HEK293 (cell line): ENCODE measurements around the gene PP2D1.

Experiments
- CTCF ChIA-PET: fragments of 350-600 bp; formaldehyde crosslinking; extraction: SDS; loops from one replicate; lab custom pipeline; 2021; ENCODE audit warnings: antibody characterized with exemption; lab: Yijun Ruan, JAX
- POLR2A ChIA-PET: fragments of 300-600 bp; formaldehyde crosslinking; extraction: SDS; loops from one replicate; lab custom pipeline; 2020; ENCODE audit warnings: antibody characterized with exemption, inconsistent platforms; lab: Yijun Ruan, JAX
- H3K27ac ChIP-seq: fragments of 200-500 bp; sonication (Bioruptor generic); 2 replicates; pipeline ENCODE4 v1.5.1; 2014; ENCODE audit warnings: low read depth, low read length, control low read depth, inconsistent platforms; ENCODE audit errors: extremely low read depth
- H3K36me3 ChIP-seq, 2 experiments: fragments of 200-500 bp in 1 of 2; sonication (Bioruptor generic) in 1 of 2; 1 replicate in 1 of 2; 2 replicates in 1 of 2; pipeline ENCODE4 v1.5.1; 2014 to 2017; ENCODE audit warnings: inconsistent platforms in 2 of 2, low read length in 2 of 2; ENCODE audit not compliant: control insufficient read depth in 2 of 2, insufficient read depth in 1 of 2
- H3K4me1 ChIP-seq: fragments of 200-500 bp; sonication (Bioruptor generic); 2 replicates; pipeline ENCODE4 v1.5.1; 2014; ENCODE audit warnings: mild to moderate bottlenecking, low read length, inconsistent platforms; ENCODE audit not compliant: control insufficient read depth, insufficient read depth
- H3K4me3 ChIP-seq: 2 replicates; pipeline ENCODE4 v1.5.1; 2011; ENCODE audit warnings: low read depth, mild to moderate bottlenecking, control low read depth, low read length, moderate library complexity
- H3K9me3 ChIP-seq: fragments of 200-500 bp; sonication (Bioruptor generic); 2 replicates; pipeline ENCODE4 v1.5.1; 2014; ENCODE audit warnings: low read depth, low read length, inconsistent platforms; ENCODE audit not compliant: control insufficient read depth, insufficient read depth
- AEBP2 ChIP-seq: fragments of 450-650 bp; formaldehyde crosslinking; IDR thresholded peaks from 2 replicates; pipeline ENCODE4 v1.5.1; 2016; ENCODE audit warnings: missing biosample characterization, missing genetic modification characterization, borderline replicate concordance
- GLI4 ChIP-seq: fragments of 450-650 bp; formaldehyde crosslinking; IDR thresholded peaks from 2 replicates; pipeline ENCODE4 v1.5.1; 2016; ENCODE audit warnings: missing biosample characterization, missing genetic modification characterization
- GLIS1 ChIP-seq: fragments of 450-650 bp; formaldehyde crosslinking; IDR thresholded peaks from 2 replicates; pipeline ENCODE4 v1.5.1; 2016; ENCODE audit warnings: missing biosample characterization, missing genetic modification characterization
- KLF16 ChIP-seq: fragments of 450-650 bp; formaldehyde crosslinking; IDR thresholded peaks from 2 replicates; pipeline ENCODE4 v1.5.1; 2017; ENCODE audit warnings: missing biosample characterization, missing genetic modification characterization
- PRDM6 ChIP-seq: fragments of 450-650 bp; formaldehyde crosslinking; IDR thresholded peaks from 2 replicates; pipeline ENCODE4 v1.5.1; 2017; ENCODE audit warnings: missing biosample characterization, missing genetic modification characterization
- SCRT2 ChIP-seq: fragments of 450-650 bp; formaldehyde crosslinking; IDR thresholded peaks from 2 replicates; pipeline ENCODE4 v1.5.1; 2016; ENCODE audit warnings: missing biosample characterization, missing genetic modification characterization
- SP2 ChIP-seq: fragments of 450-650 bp; formaldehyde crosslinking; IDR thresholded peaks from 2 replicates; pipeline ENCODE4 v1.5.1; 2016; ENCODE audit warnings: missing biosample characterization, missing genetic modification characterization
- SP3 ChIP-seq: fragments of 450-650 bp; formaldehyde crosslinking; IDR thresholded peaks from 2 replicates; pipeline ENCODE4 v1.5.1; 2016; ENCODE audit warnings: missing biosample characterization, missing genetic modification characterization
- ZBTB6 ChIP-seq: fragments of 450-650 bp; formaldehyde crosslinking; IDR thresholded peaks from 2 replicates; pipeline ENCODE4 v1.5.1; 2017; ENCODE audit warnings: missing biosample characterization, missing genetic modification characterization
- ZBTB7A ChIP-seq: fragments of 450-650 bp; formaldehyde crosslinking; IDR thresholded peaks from 2 replicates; pipeline ENCODE4 v1.5.1; 2016; ENCODE audit warnings: low read depth, missing biosample characterization, missing genetic modification characterization
- ZBTB8A ChIP-seq: fragments of 450-650 bp; formaldehyde crosslinking; IDR thresholded peaks from 2 replicates; pipeline ENCODE4 v1.5.1; 2016; ENCODE audit warnings: missing biosample characterization, missing genetic modification characterization
- ZFP3 ChIP-seq: fragments of 450-650 bp; formaldehyde crosslinking; IDR thresholded peaks from 2 replicates; pipeline ENCODE4 v1.5.1; 2016; ENCODE audit warnings: low read depth, missing biosample characterization, missing genetic modification characterization
- ZNF174 ChIP-seq: fragments of 450-650 bp; formaldehyde crosslinking; IDR thresholded peaks from 2 replicates; pipeline ENCODE4 v1.5.0; 2017; ENCODE audit warnings: missing biosample characterization, mild to moderate bottlenecking, missing genetic modification characterization
- ZNF211 ChIP-seq: fragments of 450-650 bp; formaldehyde crosslinking; IDR thresholded peaks from 2 replicates; pipeline ENCODE4 v1.5.1; 2016; ENCODE audit warnings: low read depth, missing biosample characterization, missing genetic modification characterization
- ZNF398 ChIP-seq: fragments of 450-650 bp; formaldehyde crosslinking; IDR thresholded peaks from 2 replicates; pipeline ENCODE4 v1.5.1; 2017; ENCODE audit warnings: missing biosample characterization, missing genetic modification characterization
- ZNF433 ChIP-seq: fragments of 450-650 bp; formaldehyde crosslinking; IDR thresholded peaks from 2 replicates; pipeline ENCODE4 v1.5.1; 2016; ENCODE audit warnings: missing biosample characterization, missing genetic modification characterization, low read depth
- ZNF544 ChIP-seq: fragments of 450-650 bp; formaldehyde crosslinking; IDR thresholded peaks from 2 replicates; pipeline ENCODE4 v1.5.0; 2017; ENCODE audit warnings: missing biosample characterization, missing genetic modification characterization
- ZNF549 ChIP-seq: fragments of 450-650 bp; IDR thresholded peaks from 2 replicates; pipeline ENCODE4 v1.5.1; 2018; ENCODE audit warnings: missing biosample characterization, missing genetic modification characterization, mild to moderate bottlenecking, inconsistent platforms, moderate library complexity
- ZNF610 ChIP-seq: fragments of 450-650 bp; formaldehyde crosslinking; IDR thresholded peaks from 2 replicates; pipeline ENCODE4 v1.5.1; 2016; ENCODE audit warnings: missing biosample characterization, missing genetic modification characterization, borderline replicate concordance
- ZNF677 ChIP-seq: fragments of 450-650 bp; IDR thresholded peaks from 2 replicates; pipeline ENCODE4 v1.5.0; 2018; ENCODE audit warnings: missing biosample characterization, mild to moderate bottlenecking, missing genetic modification characterization, moderate library complexity
- ZNF792 ChIP-seq: fragments of 450-650 bp; formaldehyde crosslinking; IDR thresholded peaks from 2 replicates; pipeline ENCODE4 v1.5.1; 2016; ENCODE audit warnings: missing biosample characterization, missing genetic modification characterization
- TF ChIP-seq, protein P1 (sequence below): fragments of 450-650 bp; formaldehyde crosslinking; IDR thresholded peaks from 2 replicates; pipeline ENCODE4 v1.5.1; 2016; ENCODE audit warnings: missing biosample characterization, missing genetic modification characterization
- TF ChIP-seq, protein P2 (sequence below): fragments of 450-650 bp; formaldehyde crosslinking; IDR thresholded peaks from 2 replicates; pipeline ENCODE4 v1.5.1; 2016; ENCODE audit warnings: missing biosample characterization, missing genetic modification characterization
- TF ChIP-seq, protein P3 (sequence below): fragments of 450-650 bp; formaldehyde crosslinking; IDR thresholded peaks from 2 replicates; pipeline ENCODE4 v1.5.1; 2016; ENCODE audit warnings: missing biosample characterization, missing genetic modification characterization

Gene PP2D1

DNA sequence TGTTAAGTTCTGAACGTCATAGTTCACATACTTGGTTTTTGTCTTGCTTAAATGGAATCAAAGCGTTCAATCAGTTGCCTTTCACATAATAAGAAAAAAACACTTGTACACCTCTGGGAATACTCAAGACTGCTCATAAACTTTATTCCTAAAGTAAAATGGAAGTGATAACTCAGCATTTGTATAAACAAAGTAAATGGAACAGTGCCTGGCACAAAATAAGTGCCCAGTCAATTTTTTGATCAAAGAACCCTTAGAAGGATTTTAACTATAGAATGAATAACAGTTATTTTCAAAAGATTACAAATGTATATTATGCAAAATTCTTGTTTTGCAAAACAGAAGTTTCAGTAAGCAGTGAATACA, 63.9 kb downstream of the PP2D1 start (continued):
- TF ChIP-seq, protein P1, sequence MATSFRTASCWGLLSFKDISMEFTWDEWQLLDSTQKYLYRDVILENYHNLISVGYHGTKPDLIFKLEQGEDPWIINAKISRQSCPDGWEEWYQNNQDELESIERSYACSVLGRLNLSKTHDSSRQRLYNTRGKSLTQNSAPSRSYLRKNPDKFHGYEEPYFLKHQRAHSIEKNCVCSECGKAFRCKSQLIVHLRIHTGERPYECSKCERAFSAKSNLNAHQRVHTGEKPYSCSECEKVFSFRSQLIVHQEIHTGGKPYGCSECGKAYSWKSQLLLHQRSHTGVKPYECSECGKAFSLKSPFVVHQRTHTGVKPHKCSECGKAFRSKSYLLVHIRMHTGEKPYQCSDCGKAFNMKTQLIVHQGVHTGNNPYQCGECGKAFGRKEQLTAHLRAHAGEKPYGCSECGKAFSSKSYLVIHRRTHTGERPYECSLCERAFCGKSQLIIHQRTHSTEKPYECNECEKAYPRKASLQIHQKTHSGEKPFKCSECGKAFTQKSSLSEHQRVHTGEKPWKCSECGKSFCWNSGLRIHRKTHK (tag by site-specific recombination), result no peak
- TF ChIP-seq ZNF677 (tag by site-specific recombination), result no peak
- no peak for TF ChIP-seq ZNF211 (tag by site-specific recombination)
- TF ChIP-seq ZNF433 (tag by site-specific recombination), result no peak
- TF ChIP-seq ZNF792 (tag by site-specific recombination), result no peak
- TF ChIP-seq PRDM6 (tag by site-specific recombination), result no peak
- TF ChIP-seq GLIS1 (tag by site-specific recombination), result no peak
- TF ChIP-seq KLF16 (tag by site-specific recombination), result no peak
- TF ChIP-seq ZNF549 (tag by site-specific recombination), result no peak
- TF ChIP-seq ZNF174 (tag by site-specific recombination), result no peak
- TF ChIP-seq ZFP3, result no peak
- TF ChIP-seq ZBTB7A (tag by site-specific recombination), result no peak
- TF ChIP-seq, all 188 proteins: peak for 0

DNA sequence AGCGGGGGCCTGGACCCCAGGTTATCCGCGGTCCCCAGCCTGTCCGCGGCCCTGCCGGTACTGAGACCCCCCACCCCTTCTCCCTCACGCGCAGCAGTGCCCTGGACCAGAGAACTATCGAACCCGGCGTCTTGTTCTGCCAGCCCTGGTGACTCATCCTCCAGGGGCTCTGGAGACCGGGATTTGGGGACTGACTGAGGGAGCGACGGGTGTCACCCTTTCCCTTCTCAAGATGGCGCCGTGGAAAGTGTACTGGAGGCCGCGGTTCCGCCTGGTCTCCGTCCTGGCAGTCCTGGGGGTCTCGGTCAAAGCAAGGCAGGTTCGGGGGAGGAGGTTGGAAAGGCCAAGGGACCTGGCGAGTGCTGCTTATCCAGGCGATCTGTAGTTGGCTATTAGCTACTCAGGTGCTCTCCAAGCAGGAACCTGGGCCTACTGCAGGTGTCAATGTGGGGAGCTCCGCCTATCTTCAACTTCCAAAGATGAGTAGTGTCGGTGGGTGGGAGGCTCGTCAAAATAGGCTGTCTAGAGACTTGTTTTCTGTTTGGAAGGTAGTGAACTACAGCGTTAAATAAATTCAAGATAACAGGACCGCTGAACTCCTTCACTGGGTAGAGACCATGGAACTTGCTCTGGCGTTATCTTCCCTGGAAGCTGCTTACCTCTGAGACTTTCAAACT, 64.4 kb downstream of the PP2D1 start:
- ChIA-PET CTCF (no interaction called here), POLR2A (interaction anchor here (0.5 to 0.7 kb wide), 3 partner anchors 15 to 235 kb away, joined by 3 to 4 read pairs (median 3); no protein-coding TSS in a partner anchor)
- peaks cover 14 to 20% of the 10 kb centered on the region in 2 experiments for H3K36me3 ChIP-seq
- peaks cover 5% of the 10 kb centered on the region; the same call in 1 of the 2 replicates for H3K4me1 ChIP-seq
- H3K9me3 ChIP-seq, result no peaks in the 10 kb centered on the region
- peak overlapping the region; percentile 81 for H3K4me3 ChIP-seq
- peak overlapping the region; percentile 92 for H3K27ac ChIP-seq
- TF ChIP-seq, protein P2, sequence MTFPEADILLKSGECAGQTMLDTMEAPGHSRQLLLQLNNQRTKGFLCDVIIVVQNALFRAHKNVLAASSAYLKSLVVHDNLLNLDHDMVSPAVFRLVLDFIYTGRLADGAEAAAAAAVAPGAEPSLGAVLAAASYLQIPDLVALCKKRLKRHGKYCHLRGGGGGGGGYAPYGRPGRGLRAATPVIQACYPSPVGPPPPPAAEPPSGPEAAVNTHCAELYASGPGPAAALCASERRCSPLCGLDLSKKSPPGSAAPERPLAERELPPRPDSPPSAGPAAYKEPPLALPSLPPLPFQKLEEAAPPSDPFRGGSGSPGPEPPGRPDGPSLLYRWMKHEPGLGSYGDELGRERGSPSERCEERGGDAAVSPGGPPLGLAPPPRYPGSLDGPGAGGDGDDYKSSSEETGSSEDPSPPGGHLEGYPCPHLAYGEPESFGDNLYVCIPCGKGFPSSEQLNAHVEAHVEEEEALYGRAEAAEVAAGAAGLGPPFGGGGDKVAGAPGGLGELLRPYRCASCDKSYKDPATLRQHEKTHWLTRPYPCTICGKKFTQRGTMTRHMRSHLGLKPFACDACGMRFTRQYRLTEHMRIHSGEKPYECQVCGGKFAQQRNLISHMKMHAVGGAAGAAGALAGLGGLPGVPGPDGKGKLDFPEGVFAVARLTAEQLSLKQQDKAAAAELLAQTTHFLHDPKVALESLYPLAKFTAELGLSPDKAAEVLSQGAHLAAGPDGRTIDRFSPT, result 0 out of 2 replicates have a peak, but pooled peaks have one; percentile 26
- TF ChIP-seq AEBP2 (tag by site-specific recombination) (no peak), ZNF398 (tag by site-specific recombination) (0 out of 2 replicates have a peak, but pooled peaks have one; percentile 8), SCRT2 (tag by site-specific recombination) (no peak), ZBTB8A (peak; percentile 12; the same call in 1 of the 2 replicates), ZFP3 (no peak), SP3 (tag by site-specific recombination) (peak; percentile 63), GLI4 (no peak), ZNF610 (tag by site-specific recombination) (no peak), ZBTB6 (no peak), SP2 (tag by site-specific recombination) (peak; percentile 23; the same call in 1 of the 2 replicates), ZNF544 (tag by site-specific recombination) (no peak)
- TF ChIP-seq, protein P3, sequence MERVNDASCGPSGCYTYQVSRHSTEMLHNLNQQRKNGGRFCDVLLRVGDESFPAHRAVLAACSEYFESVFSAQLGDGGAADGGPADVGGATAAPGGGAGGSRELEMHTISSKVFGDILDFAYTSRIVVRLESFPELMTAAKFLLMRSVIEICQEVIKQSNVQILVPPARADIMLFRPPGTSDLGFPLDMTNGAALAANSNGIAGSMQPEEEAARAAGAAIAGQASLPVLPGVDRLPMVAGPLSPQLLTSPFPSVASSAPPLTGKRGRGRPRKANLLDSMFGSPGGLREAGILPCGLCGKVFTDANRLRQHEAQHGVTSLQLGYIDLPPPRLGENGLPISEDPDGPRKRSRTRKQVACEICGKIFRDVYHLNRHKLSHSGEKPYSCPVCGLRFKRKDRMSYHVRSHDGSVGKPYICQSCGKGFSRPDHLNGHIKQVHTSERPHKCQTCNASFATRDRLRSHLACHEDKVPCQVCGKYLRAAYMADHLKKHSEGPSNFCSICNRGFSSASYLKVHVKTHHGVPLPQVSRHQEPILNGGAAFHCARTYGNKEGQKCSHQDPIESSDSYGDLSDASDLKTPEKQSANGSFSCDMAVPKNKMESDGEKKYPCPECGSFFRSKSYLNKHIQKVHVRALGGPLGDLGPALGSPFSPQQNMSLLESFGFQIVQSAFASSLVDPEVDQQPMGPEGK (tag by site-specific recombination), result peak; percentile 28
